Measurements from ENCODE around the gene CIAO3.

The CIAO3 gene

DNA sequence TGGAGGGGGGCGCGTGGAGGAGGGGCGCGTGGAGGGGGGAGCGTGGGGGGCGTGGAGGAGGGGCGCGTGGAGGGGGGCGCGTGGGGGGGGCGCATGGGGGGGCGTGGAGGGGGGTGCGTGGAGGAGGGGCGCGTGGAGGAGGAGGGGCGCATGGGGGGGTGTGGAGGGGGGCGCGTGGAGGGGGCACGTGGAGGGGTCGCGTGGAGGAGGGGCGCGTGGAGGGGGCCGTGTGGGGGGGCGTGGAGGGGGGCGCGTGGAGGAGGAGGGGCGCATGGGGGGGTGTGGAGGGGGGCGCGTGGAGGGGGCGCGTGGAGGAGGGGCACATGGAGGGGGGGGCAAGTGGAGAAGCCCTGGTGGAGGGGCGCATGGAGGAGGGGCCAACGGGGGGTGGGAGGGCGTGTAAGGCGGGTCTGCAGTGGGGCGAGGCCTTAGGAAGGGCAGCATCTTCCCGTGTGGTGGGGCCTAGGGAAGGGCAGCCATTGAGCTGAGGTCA, 27.0 kb upstream of the CIAO3 start:
- TF ChIP-seq GATA2 (IDR thresholded peaks at IDR 0.05; ENCODE audit: low read depth, low read length) (no peak), GATA3 (IDR thresholded peaks at IDR 0.05; ENCODE audit: low read depth, low read length) (no peak)

GRCh38 chr16:766820-767640, 26.2 kb upstream of the CIAO3 start:
- TF ChIP-seq GATA3 (IDR thresholded peaks at IDR 0.05; ENCODE audit: low read depth, low read length) (no peak), GATA2 (IDR thresholded peaks at IDR 0.05; ENCODE audit: low read depth, low read length) (no peak)

DNA sequence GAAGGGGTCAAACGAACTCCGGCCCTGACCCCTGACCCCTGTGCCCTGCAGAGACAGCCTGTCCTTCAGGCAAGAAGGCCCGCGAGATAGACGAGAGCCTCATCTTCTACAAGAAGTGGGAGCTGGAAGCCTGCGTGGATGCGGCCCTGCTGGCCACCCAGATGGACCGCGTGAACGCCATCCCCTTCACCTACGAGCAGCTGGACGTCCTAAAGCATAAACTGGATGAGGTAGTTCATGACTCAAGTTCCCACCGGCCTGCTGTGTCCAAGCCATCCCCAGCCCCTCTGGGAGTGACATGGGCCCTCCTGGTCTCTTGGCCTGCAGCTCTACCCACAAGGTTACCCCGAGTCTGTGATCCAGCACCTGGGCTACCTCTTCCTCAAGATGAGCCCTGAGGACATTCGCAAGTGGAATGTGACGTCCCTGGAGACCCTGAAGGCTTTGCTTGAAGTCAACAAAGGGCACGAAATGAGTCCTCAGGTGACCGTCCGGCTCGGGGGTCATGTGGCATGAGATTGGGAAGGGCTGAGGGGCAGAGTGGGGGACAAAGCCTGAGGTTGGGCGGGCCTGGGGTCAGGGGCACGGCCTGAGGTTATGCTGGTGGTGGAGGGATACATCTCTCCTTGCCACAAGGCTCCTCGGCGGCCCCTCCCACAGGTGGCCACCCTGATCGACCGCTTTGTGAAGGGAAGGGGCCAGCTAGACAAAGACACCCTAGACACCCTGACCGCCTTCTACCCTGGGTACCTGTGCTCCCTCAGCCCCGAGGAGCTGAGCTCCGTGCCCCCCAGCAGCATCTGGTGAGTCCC, 25.4 kb upstream of the CIAO3 start:
- no peak for TF ChIP-seq GATA2 (IDR thresholded peaks at IDR 0.05; ENCODE audit: low read depth, low read length)
- TF ChIP-seq GATA3 (IDR thresholded peaks at IDR 0.05; ENCODE audit: low read depth, low read length), result no peak

- TF ChIP-seq GATA3 (IDR thresholded peaks at IDR 0.05; ENCODE audit: low read depth, low read length) (no peak), GATA2 (IDR thresholded peaks at IDR 0.05; ENCODE audit: low read depth, low read length) (no peak)
These were observed 24.7 kb upstream of the CIAO3 start for GRCh38 chr16:765488-765865.

DNA sequence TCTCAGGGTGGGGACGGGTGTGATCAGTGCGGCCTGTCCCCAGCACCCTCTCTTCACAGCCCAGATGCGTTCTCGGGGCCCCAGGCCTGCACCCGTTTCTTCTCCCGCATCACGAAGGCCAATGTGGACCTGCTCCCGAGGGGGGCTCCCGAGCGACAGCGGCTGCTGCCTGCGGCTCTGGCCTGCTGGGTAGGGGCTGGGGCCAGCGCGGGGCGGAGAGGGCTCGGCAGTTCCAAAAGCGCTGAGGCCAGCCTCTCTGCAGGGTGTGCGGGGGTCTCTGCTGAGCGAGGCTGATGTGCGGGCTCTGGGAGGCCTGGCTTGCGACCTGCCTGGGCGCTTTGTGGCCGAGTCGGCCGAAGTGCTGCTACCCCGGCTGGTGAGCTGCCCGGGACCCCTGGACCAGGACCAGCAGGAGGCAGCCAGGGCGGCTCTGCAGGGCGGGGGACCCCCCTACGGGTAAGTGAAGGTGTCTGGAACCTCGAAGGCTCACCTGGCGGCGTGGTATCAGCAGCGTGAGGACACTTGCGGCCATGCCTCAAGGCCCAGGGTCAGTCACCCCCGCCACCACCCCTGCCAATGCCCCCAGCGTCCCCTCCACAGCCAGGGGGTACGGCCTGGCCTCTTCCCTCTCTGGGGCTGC, 24.2 kb upstream of the CIAO3 start:
- TF ChIP-seq GATA3 (IDR thresholded peaks at IDR 0.05; ENCODE audit: low read depth, low read length), result no peak
- TF ChIP-seq GATA2 (IDR thresholded peaks at IDR 0.05; ENCODE audit: low read depth, low read length), result no peak

DNA sequence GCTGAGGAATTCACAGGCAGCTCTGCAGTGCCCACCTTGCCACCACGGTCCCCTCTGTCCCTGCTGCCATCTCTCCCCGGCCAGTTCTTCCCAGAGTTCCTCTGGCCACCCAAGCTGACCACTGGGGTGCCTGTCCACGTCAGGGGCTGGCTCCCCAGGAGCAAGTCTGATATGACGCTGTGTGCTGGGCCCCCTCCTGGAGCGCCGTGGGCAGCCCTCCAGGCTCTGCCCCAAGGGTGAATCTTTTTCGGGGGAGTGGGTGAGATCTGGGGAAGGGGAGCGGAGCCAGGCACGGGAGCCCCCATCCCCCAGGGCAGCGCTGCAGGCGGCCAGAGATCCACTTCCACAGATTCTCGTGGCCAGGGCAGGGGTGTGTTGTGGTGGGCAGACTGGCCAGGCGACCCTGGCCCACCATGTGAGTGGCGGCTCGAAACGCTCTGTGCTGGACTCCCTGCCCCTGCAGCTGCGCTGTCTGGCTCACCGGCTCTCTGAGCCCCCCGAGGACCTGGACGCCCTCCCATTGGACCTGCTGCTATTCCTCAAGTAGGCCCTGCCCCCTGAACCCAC, 23.5 kb upstream of the CIAO3 start:
- TF ChIP-seq GATA3 (IDR thresholded peaks at IDR 0.05; ENCODE audit: low read depth, low read length) (no peak), GATA2 (IDR thresholded peaks at IDR 0.05; ENCODE audit: low read depth, low read length) (no peak)

GRCh38 chr16:763369-764183, 22.8 kb upstream of the CIAO3 start:
- no peak for TF ChIP-seq GATA2 (IDR thresholded peaks at IDR 0.05; ENCODE audit: low read depth, low read length)
- no peak for TF ChIP-seq GATA3 (IDR thresholded peaks at IDR 0.05; ENCODE audit: low read depth, low read length)

DNA sequence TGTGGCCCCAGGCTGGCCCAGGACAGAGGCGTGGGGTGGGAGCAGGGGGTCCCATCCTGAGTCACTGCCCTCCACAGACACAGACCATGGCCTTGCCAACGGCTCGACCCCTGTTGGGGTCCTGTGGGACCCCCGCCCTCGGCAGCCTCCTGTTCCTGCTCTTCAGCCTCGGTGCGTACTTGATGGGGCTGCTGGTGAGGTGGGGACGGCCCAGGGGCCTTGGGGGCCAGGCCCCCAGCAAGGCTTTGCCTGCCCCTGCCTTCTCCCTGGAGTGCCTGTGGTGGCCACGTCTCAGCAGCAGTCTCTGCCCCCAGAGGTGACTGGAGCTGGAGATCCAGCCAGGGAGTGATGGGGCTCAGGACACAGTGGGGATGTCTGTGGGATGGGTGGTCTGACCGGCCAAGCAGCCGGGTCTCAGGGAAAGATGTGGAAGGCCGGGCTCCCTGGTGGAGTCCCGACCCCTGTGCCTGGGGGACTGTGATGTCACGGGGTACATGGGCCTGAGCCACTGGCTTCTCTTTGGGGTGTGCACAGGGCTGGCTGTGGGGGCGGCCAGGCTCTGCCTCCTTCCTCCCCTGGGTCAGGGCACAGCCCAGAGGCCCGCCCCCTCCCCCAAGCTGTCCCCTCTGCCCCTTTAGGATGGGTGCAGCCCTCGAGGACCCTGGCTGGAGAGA, 21.9 kb upstream of the CIAO3 start:
- TF ChIP-seq GATA3 (IDR thresholded peaks at IDR 0.05; ENCODE audit: low read depth, low read length) (no peak), GATA2 (IDR thresholded peaks at IDR 0.05; ENCODE audit: low read depth, low read length) (no peak)

GRCh38 chr16:761625-762513, 21.1 kb upstream of the CIAO3 start:
- TF ChIP-seq GATA2 (IDR thresholded peaks at IDR 0.05; ENCODE audit: low read depth, low read length) (no peak), GATA3 (IDR thresholded peaks at IDR 0.05; ENCODE audit: low read depth, low read length) (no peak)

GRCh38 chr16:760545-761343, 19.9 kb upstream of the CIAO3 start, which contains the start of gene MSLN:
Gene MSLN (plus strand): TSS chr16:760734. CDS start chr16:762681, 1,947 bp downstream.
- no peak for TF ChIP-seq GATA3 (IDR thresholded peaks at IDR 0.05; ENCODE audit: low read depth, low read length)
- TF ChIP-seq GATA2 (IDR thresholded peaks at IDR 0.05; ENCODE audit: low read depth, low read length), result no peak

DNA sequence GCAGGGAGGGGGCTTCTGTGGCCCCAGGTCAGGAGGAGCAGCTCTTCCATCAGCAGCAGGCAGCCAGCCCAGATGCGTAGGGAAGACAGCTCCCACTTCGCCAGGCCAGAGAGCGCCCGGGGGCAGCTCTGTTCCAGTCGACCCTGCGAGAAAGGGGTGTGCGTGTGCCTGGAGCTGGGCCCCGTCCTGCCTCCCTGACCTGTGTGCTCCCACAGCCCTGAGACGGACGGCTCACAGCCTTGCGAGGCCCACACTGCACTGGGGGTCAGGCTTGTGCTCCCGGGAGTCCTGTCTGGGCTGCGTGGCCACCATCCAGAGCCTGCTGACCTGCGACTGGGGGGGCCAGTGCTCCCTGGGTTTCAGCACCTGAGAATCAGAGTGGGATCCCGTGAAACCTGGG, 19.3 kb upstream of the CIAO3 start:
- no peak for TF ChIP-seq GATA2 (IDR thresholded peaks at IDR 0.05; ENCODE audit: low read depth, low read length)
- TF ChIP-seq GATA3 (IDR thresholded peaks at IDR 0.05; ENCODE audit: low read depth, low read length), result no peak
